Measurements from ENCODE around the gene NRG2. TPM values are rescaled to one million over a fixed set of nuclear protein-coding genes. Genes with fewer than 3 reads are reported as not detected.

NRG2 gene
- total RNA-seq, 2 experiments from 2014 or later: 0.11 to 0.14 TPM

- intact Hi-C loops (cut with DNase I, micrococcal nuclease): no loop called here
- POLR2A ChIA-PET: no interaction called here
- H3K4me1 Mint-ChIP-seq: no peaks in the 10 kb centered on the region
- DNase-seq: no peak
- no peaks in the 10 kb centered on the region for H3K9me3 Mint-ChIP-seq (ENCODE audit: low read depth)
- H3K27me3 Mint-ChIP-seq: peaks cover 14% of the 10 kb centered on the region
- no peak overlapping the region for H3K4me3 Mint-ChIP-seq
- CTCF ChIA-PET: interaction anchor here (2.9 kb wide), 1 partner anchor 16 kb away, joined by 14 read pairs; no protein-coding TSS in a partner anchor
- no peak for ATAC-seq
- no peak overlapping the region for H3K27ac Mint-ChIP-seq
- no peaks in the 10 kb centered on the region for H3K36me3 Mint-ChIP-seq (ENCODE audit: low read depth)
These were observed 58.3 kb downstream of the NRG2 start for GRCh38 chr5:139984816-139985215.

DNA sequence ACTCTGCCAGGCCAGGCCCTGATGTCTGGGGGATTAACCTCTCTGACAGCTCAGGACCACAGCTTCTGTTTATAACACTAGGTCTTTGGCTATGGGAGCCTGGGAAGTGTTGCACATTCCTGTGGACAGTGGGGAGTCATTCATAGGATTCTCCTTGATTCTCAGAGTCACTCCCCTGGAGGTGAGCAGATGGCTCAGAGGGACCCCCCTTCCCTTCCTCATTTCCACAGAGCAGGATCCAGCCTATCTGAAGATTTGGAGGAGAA lies 60.2 kb downstream of the NRG2 start:
- ATAC-seq (no peak), DNase-seq (no peak)
- Mint-ChIP-seq H3K27ac (no peak overlapping the region), H3K27me3 (peaks cover 20% of the 10 kb centered on the region), H3K9me3 (ENCODE audit: low read depth) (no peaks in the 10 kb centered on the region), H3K4me3 (no peak overlapping the region), H3K4me1 (no peaks in the 10 kb centered on the region), H3K36me3 (ENCODE audit: low read depth) (no peaks in the 10 kb centered on the region)
- POLR2A ChIA-PET: no interaction called here
- CTCF ChIA-PET: interaction anchor here (2.9 to 3.6 kb wide), 2 partner anchors 13 to 14 kb away, joined by 14 to 39 read pairs; no protein-coding TSS in a partner anchor
- intact Hi-C loops (cut with DNase I, micrococcal nuclease): no loop called here

DNA sequence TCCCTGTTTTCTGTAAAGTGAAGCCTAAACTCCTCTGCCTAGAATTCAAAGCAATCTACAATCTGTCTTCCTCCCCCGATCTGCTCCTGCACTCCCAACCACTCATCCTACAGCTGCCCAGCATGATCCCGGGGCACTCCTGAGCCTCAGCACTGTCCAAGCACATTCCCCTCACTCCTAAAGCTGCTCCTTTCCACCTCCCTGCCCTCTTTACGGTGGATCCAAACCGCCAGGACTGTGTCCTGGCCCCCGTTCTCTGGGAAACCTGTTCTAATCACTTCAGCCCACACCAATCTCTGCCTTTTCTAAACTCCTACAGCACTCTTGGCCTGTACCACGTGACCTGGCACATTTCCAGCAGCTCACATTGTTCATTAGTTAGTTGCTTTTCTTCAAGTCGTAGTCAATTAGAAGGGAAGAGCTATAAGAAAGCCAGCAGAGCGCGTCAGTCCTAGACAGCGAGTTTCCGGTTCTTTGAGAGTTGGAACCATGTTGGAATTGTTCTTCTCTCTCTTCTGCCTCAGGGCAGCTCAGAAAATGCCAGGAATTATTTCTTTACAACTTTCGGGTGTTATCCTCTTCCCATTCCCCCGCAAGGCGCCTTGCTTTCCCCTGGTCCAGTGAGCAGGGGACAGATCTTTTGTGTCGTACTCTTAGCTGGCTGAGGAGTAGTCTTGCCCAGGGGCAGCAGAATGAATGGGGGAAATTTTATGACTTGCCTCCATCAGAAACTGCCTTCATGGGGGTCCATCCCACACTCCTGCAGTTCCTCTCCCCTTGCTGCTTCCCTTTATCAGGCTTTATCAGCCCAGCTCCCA lies 60.7 kb downstream of the NRG2 start:
- ChIA-PET CTCF (interaction anchor here (3.6 kb wide), 1 partner anchor 13 kb away, joined by 39 read pairs; no protein-coding TSS in a partner anchor), POLR2A (no interaction called here)
- H3K4me1 Mint-ChIP-seq: no peaks in the 10 kb centered on the region
- peaks cover 20% of the 10 kb centered on the region for H3K27me3 Mint-ChIP-seq
- no peak for ATAC-seq
- no peak overlapping the region for H3K27ac Mint-ChIP-seq
- no peaks in the 10 kb centered on the region for H3K36me3 Mint-ChIP-seq (ENCODE audit: low read depth)
- DNase-seq: no peak
- no peaks in the 10 kb centered on the region for H3K9me3 Mint-ChIP-seq (ENCODE audit: low read depth)
- intact Hi-C loops (cut with DNase I, micrococcal nuclease): no loop called here
- H3K4me3 Mint-ChIP-seq: no peak overlapping the region

GRCh38 chr5:139980765-139981164 lies 62.3 kb downstream of the NRG2 start:
- no peaks in the 10 kb centered on the region for H3K4me1 Mint-ChIP-seq
- intact Hi-C loops (cut with DNase I, micrococcal nuclease): no loop called here
- H3K4me3 Mint-ChIP-seq: no peak overlapping the region
- ATAC-seq (no peak), DNase-seq (no peak)
- ChIA-PET POLR2A (interaction anchor here (0.6 kb wide), 1 partner anchor 13 kb away, joined by 3 read pairs; no protein-coding TSS in a partner anchor), CTCF (interaction anchor here (0.6 to 3.6 kb wide), 4 partner anchors 11 to 672 kb away, joined by 3 to 39 read pairs (median 4); no protein-coding TSS in a partner anchor)
- peaks cover 22% of the 10 kb centered on the region for H3K27me3 Mint-ChIP-seq
- H3K27ac Mint-ChIP-seq: no peak overlapping the region
- H3K36me3 Mint-ChIP-seq (ENCODE audit: low read depth): no peaks in the 10 kb centered on the region
- H3K9me3 Mint-ChIP-seq (ENCODE audit: low read depth): no peaks in the 10 kb centered on the region

DNA sequence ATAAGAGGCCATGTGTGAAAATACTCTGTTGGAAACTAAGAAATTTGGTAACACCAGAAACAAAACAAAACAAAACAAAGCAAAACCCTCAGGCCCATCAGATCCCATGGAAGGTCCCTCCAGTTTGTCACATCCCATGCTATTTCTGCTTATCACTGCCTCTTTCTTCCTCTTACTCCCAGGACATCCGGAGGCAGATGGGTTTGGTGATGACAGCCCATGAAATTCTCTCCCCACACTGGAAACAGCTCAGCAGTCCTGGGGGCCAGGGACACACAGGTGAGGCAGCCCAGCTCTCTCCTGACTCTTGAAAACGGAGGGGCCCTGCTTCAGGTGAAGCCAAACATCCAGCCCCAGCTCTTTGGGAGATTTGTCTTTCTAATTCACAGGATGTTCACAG lies 63.2 kb downstream of the NRG2 start:
- POLR2A ChIA-PET: no interaction called here
- peaks cover 23% of the 10 kb centered on the region for H3K27me3 Mint-ChIP-seq
- CTCF ChIA-PET: interaction anchor here (1.1 to 3.6 kb wide), 3 partner anchors 10 to 200 kb away, joined by 3 to 39 read pairs (median 4); no protein-coding TSS in a partner anchor
- H3K4me3 Mint-ChIP-seq: no peak overlapping the region
- ATAC-seq (no peak), DNase-seq (no peak)
- no peaks in the 10 kb centered on the region for H3K9me3 Mint-ChIP-seq (ENCODE audit: low read depth)
- no peaks in the 10 kb centered on the region for H3K36me3 Mint-ChIP-seq (ENCODE audit: low read depth)
- no peaks in the 10 kb centered on the region for H3K4me1 Mint-ChIP-seq
- intact Hi-C loops (cut with DNase I, micrococcal nuclease): no loop called here
- no peak overlapping the region for H3K27ac Mint-ChIP-seq

DNA sequence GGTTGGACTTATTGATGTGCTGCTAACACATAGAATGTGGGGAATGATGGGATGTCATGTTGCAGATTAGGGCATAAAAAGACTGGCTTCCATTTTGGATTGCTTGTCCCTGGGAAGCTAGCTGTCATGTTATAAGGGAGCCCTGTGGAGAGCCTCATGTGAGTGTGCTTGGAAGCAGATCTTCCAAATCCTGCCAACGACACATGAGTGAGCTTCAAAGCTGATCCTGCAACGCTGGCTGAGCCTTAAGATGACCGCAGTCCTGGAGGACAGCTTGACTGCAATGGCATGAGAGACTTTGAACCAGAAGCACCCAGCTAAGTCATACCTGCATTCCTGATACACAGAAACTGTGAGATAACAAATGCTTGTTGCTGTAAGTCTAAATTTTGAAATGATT lies 63.6 kb downstream of the NRG2 start:
- no peak overlapping the region for H3K27ac Mint-ChIP-seq
- ATAC-seq (no peak), DNase-seq (no peak)
- H3K27me3 Mint-ChIP-seq: peaks cover 21% of the 10 kb centered on the region
- H3K4me1 Mint-ChIP-seq: no peaks in the 10 kb centered on the region
- ChIA-PET CTCF (interaction anchor here (1.1 to 3.6 kb wide), 3 partner anchors 10 to 199 kb away, joined by 3 to 39 read pairs (median 4); no protein-coding TSS in a partner anchor), POLR2A (no interaction called here)
- H3K4me3 Mint-ChIP-seq: no peak overlapping the region
- H3K36me3 Mint-ChIP-seq (ENCODE audit: low read depth): no peaks in the 10 kb centered on the region
- H3K9me3 Mint-ChIP-seq (ENCODE audit: low read depth): no peaks in the 10 kb centered on the region
- intact Hi-C loops (cut with DNase I, micrococcal nuclease): no loop called here

DNA sequence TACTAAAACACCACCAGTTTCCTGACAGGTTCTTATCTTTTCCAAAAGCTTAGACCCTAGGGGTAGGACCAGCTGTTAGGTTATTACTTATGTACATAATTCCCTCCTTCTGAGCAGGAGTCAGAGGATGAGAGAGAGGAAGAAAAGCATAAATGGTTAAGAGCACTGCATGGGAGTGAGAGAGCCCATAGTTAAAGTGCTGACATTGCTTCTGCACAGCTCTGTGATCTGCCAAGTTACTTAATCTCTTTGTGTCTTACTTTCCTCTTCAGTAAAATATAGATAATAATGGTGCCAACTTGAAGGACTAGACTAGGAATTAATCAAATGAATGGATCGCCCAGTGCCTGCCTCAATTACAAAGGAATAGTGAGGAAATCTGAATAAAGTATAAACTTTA lies 66.4 kb downstream of the NRG2 start:
- H3K36me3 Mint-ChIP-seq (ENCODE audit: low read depth): no peaks in the 10 kb centered on the region
- POLR2A ChIA-PET: no interaction called here
- ATAC-seq (no peak), DNase-seq (no peak)
- H3K4me3 Mint-ChIP-seq: no peak overlapping the region
- peaks cover 12% of the 10 kb centered on the region for H3K27me3 Mint-ChIP-seq
- CTCF ChIA-PET: interaction anchor here (0.6 to 1.8 kb wide), 3 partner anchors 8 to 190 kb away, joined by 3 to 5 read pairs (median 3); no protein-coding TSS in a partner anchor
- no peak overlapping the region for H3K27ac Mint-ChIP-seq
- intact Hi-C loops (cut with DNase I, micrococcal nuclease): no loop called here
- no peaks in the 10 kb centered on the region for H3K9me3 Mint-ChIP-seq (ENCODE audit: low read depth)
- H3K4me1 Mint-ChIP-seq: no peaks in the 10 kb centered on the region

DNA sequence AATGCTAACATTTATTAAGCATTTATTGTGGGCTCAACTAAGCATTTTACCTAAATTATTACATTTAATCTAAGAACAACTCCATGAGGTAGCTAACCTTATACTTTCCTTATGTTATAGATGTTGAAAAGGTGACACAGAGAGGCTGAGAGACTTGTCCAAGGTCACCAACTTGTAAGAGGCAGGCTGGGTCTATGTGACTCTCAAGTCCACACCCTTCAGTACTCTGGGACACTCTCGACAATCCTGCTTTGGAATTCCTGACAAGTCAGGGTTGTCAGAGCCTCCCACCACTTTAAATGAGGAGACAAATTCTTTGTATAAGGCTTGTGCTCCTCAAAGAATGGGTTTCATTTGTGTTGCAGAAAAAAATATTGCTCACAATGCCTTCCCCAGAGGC lies 67.2 kb downstream of the NRG2 start:
- Mint-ChIP-seq H3K27ac (no peak overlapping the region), H3K36me3 (ENCODE audit: low read depth) (no peaks in the 10 kb centered on the region), H3K27me3 (peaks cover 15% of the 10 kb centered on the region), H3K4me1 (no peaks in the 10 kb centered on the region), H3K4me3 (no peak overlapping the region), H3K9me3 (ENCODE audit: low read depth) (no peaks in the 10 kb centered on the region)
- ChIA-PET CTCF (interaction anchor here (0.6 to 1.4 kb wide), 5 partner anchors 9 to 199 kb away, joined by 3 to 5 read pairs (median 3); no protein-coding TSS in a partner anchor), POLR2A (no interaction called here)
- DNase-seq (no peak), ATAC-seq (no peak)
- intact Hi-C loops (cut with DNase I, micrococcal nuclease): no loop called here

- intact Hi-C loops (cut with DNase I, micrococcal nuclease): no loop called here
- DNase-seq: no peak
- ChIA-PET POLR2A (no interaction called here), CTCF (interaction anchor here (0.6 to 1.4 kb wide), 3 partner anchors 9 to 199 kb away, joined by 3 to 4 read pairs (median 3); no protein-coding TSS in a partner anchor)
- Mint-ChIP-seq H3K36me3 (ENCODE audit: low read depth) (no peaks in the 10 kb centered on the region), H3K4me1 (no peaks in the 10 kb centered on the region), H3K27ac (no peak overlapping the region), H3K9me3 (ENCODE audit: low read depth) (no peaks in the 10 kb centered on the region), H3K27me3 (peaks cover 18% of the 10 kb centered on the region), H3K4me3 (no peak overlapping the region)
- no peak for ATAC-seq
These were observed 67.8 kb downstream of the NRG2 start for GRCh38 chr5:139975306-139975705.

DNA sequence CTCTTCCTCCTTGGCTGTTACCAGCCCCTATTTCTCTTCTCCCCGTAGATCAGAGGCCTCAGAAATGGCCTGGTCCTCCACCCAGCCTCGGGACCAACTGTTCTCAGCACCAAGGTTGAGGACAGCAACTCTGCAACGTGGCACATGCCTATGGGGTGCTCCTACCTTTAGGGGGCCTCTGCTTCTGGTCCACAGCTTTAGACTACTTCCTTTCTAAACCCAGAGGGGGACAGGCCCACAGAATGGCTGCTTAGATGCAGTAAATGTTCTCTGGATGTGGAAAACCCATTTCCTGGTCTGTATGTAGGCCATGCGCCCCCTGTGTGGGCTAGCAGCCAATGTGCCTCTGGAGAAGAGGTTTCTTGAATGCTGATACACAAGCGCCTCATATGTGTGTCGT lies 68.4 kb downstream of the NRG2 start:
- Mint-ChIP-seq H3K36me3 (ENCODE audit: low read depth) (no peaks in the 10 kb centered on the region), H3K27ac (no peak overlapping the region), H3K27me3 (peaks cover 21% of the 10 kb centered on the region), H3K9me3 (ENCODE audit: low read depth) (no peaks in the 10 kb centered on the region), H3K4me3 (no peak overlapping the region), H3K4me1 (no peaks in the 10 kb centered on the region)
- intact Hi-C loops (cut with DNase I, micrococcal nuclease): no loop called here
- ChIA-PET CTCF (interaction anchor here (1.1 kb wide), 1 partner anchor 9 kb away, joined by 3 read pairs; no protein-coding TSS in a partner anchor), POLR2A (no interaction called here)
- DNase-seq: no peak
- no peak for ATAC-seq

- Mint-ChIP-seq H3K27ac (no peak overlapping the region), H3K27me3 (peaks cover 18% of the 10 kb centered on the region), H3K9me3 (ENCODE audit: low read depth) (no peaks in the 10 kb centered on the region), H3K4me1 (no peaks in the 10 kb centered on the region), H3K36me3 (ENCODE audit: low read depth) (no peaks in the 10 kb centered on the region), H3K4me3 (no peak overlapping the region)
- DNase-seq (no peak), ATAC-seq (no peak)
- ChIA-PET POLR2A (no interaction called here), CTCF (interaction anchor here (0.6 to 10.0 kb wide), 5 partner anchors 10 to 415 kb away, joined by 3 to 186 read pairs (median 39); no protein-coding TSS in a partner anchor)
- intact Hi-C loops (cut with DNase I, micrococcal nuclease): no loop called here
These were observed 71.8 kb downstream of the NRG2 start for GRCh38 chr5:139971202-139971725.
